Body of pancreas (tissue), 4 donors: ENCODE results near the gene PLEKHG3. TPM values are rescaled to one million over a fixed set of nuclear protein-coding genes. Genes with fewer than 3 reads are reported as not detected.

Source experiments
- ATAC-seq: fragments of 150-250 bp; one replicate; pipeline ENCODE4 v1.9.1; 2016
- DNase-seq, 4 donors: peaks; one replicate each; pipeline ENCODE4 v3.0.0-alpha.2; 2019
- H3K27ac ChIP-seq, 4 donors: fragments of 200-600 bp; sonication (generic); 1 replicate in 3 of 4; 2 replicates in 1 of 4; pipeline versions ENCODE4 v1.5.1 to v1.6.1; 2016 to 2019; ENCODE audit warnings: mild to moderate bottlenecking in 1 of 4, mixed read lengths in 1 of 4, moderate library complexity in 1 of 4
- H3K27me3 ChIP-seq, 2 donors: fragments of 200-600 bp; sonication (generic); one replicate each; pipeline ENCODE4 v1.6.0; 2016; ENCODE audit warnings: mild to moderate bottlenecking in 1 of 2
- H3K36me3 ChIP-seq, 2 donors: fragments of 200-600 bp; sonication (generic); replicated peaks in 1 of 2; 2 replicates each; pipeline ENCODE4 v1.5.1; 2016; ENCODE audit warnings: low read depth in 2 of 2; ENCODE audit not compliant: insufficient read depth in 1 of 2
- H3K4me1 ChIP-seq: fragments of 200-600 bp; sonication (generic); one replicate; pipeline ENCODE4 v1.6.0; 2016
- H3K4me3 ChIP-seq, 2 donors: fragments of 200-600 bp; sonication (generic); 1 replicate in 1 of 2; 2 replicates in 1 of 2; pipeline ENCODE4 v1.5.1; 2016 to 2019
- H3K9me3 ChIP-seq, 3 donors: fragments of 200-600 bp; sonication (generic); 1 replicate in 2 of 3; 2 replicates in 1 of 3; pipeline ENCODE4 v1.5.1; 2016
- CTCF ChIP-seq, 7 experiments: fragments of 450-650 bp in 4 of 7; fragments of 200-600 bp in 3 of 7; sonication (generic) in 3 of 7; IDR thresholded peaks; one replicate each; pipeline ENCODE4 v1.5.1; 2016 to 2019; ENCODE audit warnings: antibody characterized with exemption in 7 of 7
- POLR2A ChIP-seq, 3 donors: fragments of 450-650 bp; IDR thresholded peaks; one replicate each; pipeline ENCODE4 v1.6.1; 2016; ENCODE audit warnings: antibody characterized with exemption in 3 of 3, mild to moderate bottlenecking in 2 of 3
- WGBS, 2 donors: methylation state at CpG; one replicate each; pipeline ENCODE4 v1.1.5; 2017; 5-methylcytosine and 5-hydroxymethylcytosine counted together
- intact Hi-C: fragments of 100-400 bp; cut with DNase I; formaldehyde crosslinking; loops from one replicate; pipeline ENCODE4 v1.15.1; 2023
- total RNA-seq, 2 donors: library from RNA; depleted of rRNA; stranded (reverse); fragments of >200 nt; gene quantifications; one replicate each; pipeline ENCODE4 v1.1.0, GENCODE V29; 2016

The PLEKHG3 gene
- total RNA-seq, 2 donors from 2014 or later: 34.5 to 40.2 TPM

- TF ChIP-seq CTCF (IDR thresholded peaks at IDR 0.05): no peak
- peak in 1 of 3 donors; percentile 37 for TF ChIP-seq POLR2A (IDR thresholded peaks at IDR 0.05)
- peak overlapping the region; percentile 62 to 93 (median 74) for H3K27ac ChIP-seq
- no peaks in the 10 kb centered on the region for H3K9me3 ChIP-seq
- intact Hi-C loops: no loop called here
- no peaks in the 10 kb centered on the region for H3K27me3 ChIP-seq
- ATAC-seq (no peak), DNase-seq (peak in 2 of 4 donors; percentile 2 to 7)
- H3K4me1 ChIP-seq: peaks cover 74% of the 10 kb centered on the region
- 60 to 86% methylated on average over 4 to 6 of the region's 6 CpGs for WGBS, 2 donors
- H3K4me3 ChIP-seq: no peak overlapping the region
- peaks cover 0 to 8% of the 10 kb centered on the region in 2 donors for H3K36me3 ChIP-seq
These were observed 21.8 kb downstream of the PLEKHG3 start for GRCh38 chr14:64725879-64726584.

- Histone ChIP-seq H3K4me1 (peaks cover 68% of the 10 kb centered on the region), H3K9me3 (no peaks in the 10 kb centered on the region), H3K4me3 (no peak overlapping the region), H3K27me3 (no peaks in the 10 kb centered on the region), H3K27ac (peak overlapping the region; percentile 62 to 93 (median 74)), H3K36me3 (peaks cover 0 to 12% of the 10 kb centered on the region in 2 donors)
- 7 to 27% methylated on average over 2 to 5 of the region's 5 CpGs for WGBS, 2 donors
- ATAC-seq: peak; percentile 84
- peak in 1 of 3 donors; percentile 38 for TF ChIP-seq POLR2A (IDR thresholded peaks at IDR 0.05)
- TF ChIP-seq CTCF (IDR thresholded peaks at IDR 0.05): peak in 1 of 7 experiments; percentile 13
- intact Hi-C loops: no loop called here
- peak; percentile 75 to 94 (median 92) for DNase-seq
These were observed 22.3 kb downstream of the PLEKHG3 start for GRCh38 chr14:64726585-64726890.

GRCh38 chr14:64727551-64728071 lies 23.4 kb downstream of the PLEKHG3 start:
- H3K27me3 ChIP-seq: no peaks in the 10 kb centered on the region
- peak in 3 of 4 donors; percentile 32 to 54 (median 36) for DNase-seq
- ATAC-seq: no peak
- TF ChIP-seq CTCF (IDR thresholded peaks at IDR 0.05) (no peak), POLR2A (IDR thresholded peaks at IDR 0.05) (no peak)
- peaks cover 58% of the 10 kb centered on the region for H3K4me1 ChIP-seq
- H3K4me3 ChIP-seq: no peak overlapping the region
- H3K36me3 ChIP-seq: peaks cover 0 to 20% of the 10 kb centered on the region in 2 donors
- H3K9me3 ChIP-seq: no peaks in the 10 kb centered on the region
- intact Hi-C loops: no loop called here
- 54 to 76% methylated on average over 14 to 22 of the region's 22 CpGs for WGBS, 2 donors
- peak overlapping the region; percentile 62 to 93 (median 74) for H3K27ac ChIP-seq

- Histone ChIP-seq H3K27me3 (no peaks in the 10 kb centered on the region), H3K27ac (peak overlapping the region; percentile 62 to 93 (median 74)), H3K36me3 (peaks cover 0 to 22% of the 10 kb centered on the region in 2 donors), H3K4me3 (no peak overlapping the region), H3K4me1 (peaks cover 53% of the 10 kb centered on the region), H3K9me3 (no peaks in the 10 kb centered on the region)
- intact Hi-C loops: no loop called here
- TF ChIP-seq POLR2A (IDR thresholded peaks at IDR 0.05) (no peak), CTCF (IDR thresholded peaks at IDR 0.05) (no peak)
- no peak for ATAC-seq
- WGBS, 2 donors: 88 to 90% methylated on average over 6 of the region's 6 CpGs
- peak in 2 of 4 donors; percentile 3 to 9 for DNase-seq
These were observed 23.9 kb downstream of the PLEKHG3 start for GRCh38 chr14:64728106-64728505.
